HL-60 (cell line): ENCODE data around the gene IKZF5.

Source experiments
- DNase-seq, 2 experiments: peaks; one replicate each; pipeline ENCODE4 v3.0.0-alpha.2; 2010 to 2020; ENCODE audit warnings: low read depth in 1 of 2, low spot score in 1 of 2
- H3K27ac ChIP-seq: fragments of 250-450 bp; sonication (Bioruptor Pico); replicated peaks from 2 replicates; pipeline ENCODE4 v1.5.1; 2020; ENCODE audit warnings: mild to moderate bottlenecking, moderate library complexity
- H3K27me3 ChIP-seq: fragments of 250-450 bp; sonication (Bioruptor Pico); 2 replicates; pipeline ENCODE4 v1.5.1; 2021; ENCODE audit warnings: mild to moderate bottlenecking, moderate library complexity; ENCODE audit not compliant: insufficient read depth, poor library complexity, severe bottlenecking
- H3K4me3 ChIP-seq: replicated peaks from 2 replicates; pipeline ENCODE4 v1.5.1; 2011; ENCODE audit warnings: mild to moderate bottlenecking, control low read depth, low read length; ENCODE audit not compliant: insufficient read depth
- CTCF ChIP-seq: IDR thresholded peaks from one replicate; pipeline ENCODE4 v1.5.1; 2011; ENCODE audit warnings: low read length, control low read depth, inconsistent platforms; ENCODE audit not compliant: insufficient read depth
- GABPA ChIP-seq: IDR thresholded peaks from 2 replicates; pipeline ENCODE4 v1.6.1; 2012; ENCODE audit warnings: low read depth
- POLR2AphosphoS5 ChIP-seq: IDR thresholded peaks from 2 replicates; pipeline ENCODE4 v1.6.1; 2012; ENCODE audit warnings: low read depth
- REST ChIP-seq: IDR thresholded peaks from 2 replicates; pipeline ENCODE4 v1.6.1; 2012; ENCODE audit warnings: low read depth; ENCODE audit not compliant: insufficient replicate concordance
- SPI1 ChIP-seq: IDR thresholded peaks from 2 replicates; pipeline ENCODE4 v1.6.1; 2012; ENCODE audit warnings: low read depth, mild to moderate bottlenecking, borderline replicate concordance

The IKZF5 gene

GRCh38 chr10:122953902-122954730 is 54.5 kb downstream of the IKZF5 start, which contains the start of gene C10orf88:
Gene C10orf88, minus strand, starts transcription at chr10:122954227. Its CDS starts 49 bp downstream, at chr10:122954178.
- peak within 1 kb of the TSS; percentile 73 for H3K4me3 ChIP-seq
- TF ChIP-seq GABPA = peak; percentile 98
- peak; percentile 89 for TF ChIP-seq POLR2AphosphoS5
- TF ChIP-seq CTCF = no peak
- no peak for TF ChIP-seq SPI1
- TF ChIP-seq REST = peak; percentile 51
- H3K27me3 ChIP-seq = no peaks in the 10 kb centered on the region
- H3K27ac ChIP-seq = peak within 1 kb of the TSS; percentile 91
- peak; percentile 98 for DNase-seq

DNA sequence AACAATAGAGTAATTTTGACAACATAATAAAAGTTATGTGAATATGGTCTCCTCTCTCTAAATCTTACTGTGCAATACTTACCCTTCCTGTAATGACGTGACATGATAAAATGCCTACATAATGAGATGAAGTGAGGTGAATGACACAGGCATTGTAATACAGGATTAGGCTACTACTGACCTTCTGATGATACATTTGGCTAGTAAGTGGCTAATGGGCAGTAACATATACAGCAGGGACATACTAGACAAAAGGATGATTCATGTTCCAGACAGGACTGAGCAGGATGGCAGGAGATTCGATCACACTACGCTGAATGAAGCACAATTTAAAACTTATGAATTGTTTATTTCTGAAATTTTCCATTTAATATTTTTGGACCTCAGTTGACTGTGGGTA is 59.3 kb downstream of the IKZF5 start:
- H3K27me3 ChIP-seq = no peaks in the 10 kb centered on the region
- no peak overlapping the region for H3K27ac ChIP-seq
- TF ChIP-seq CTCF (no peak), GABPA (no peak), POLR2AphosphoS5 (no peak)
- no peak overlapping the region for H3K4me3 ChIP-seq
- DNase-seq = no peak
